ENCODE measurements around the gene TMEM31. TPM values are rescaled to one million over a fixed set of nuclear protein-coding genes. Genes with fewer than 3 reads are reported as not detected.

The TMEM31 gene
- polyA plus RNA-seq, 6 donors from 2014 or later: 0.58 to 1.00 TPM; not detected in 4

Other genes with a start within 250 kb of the TMEM31 start
- not detected for gene RAB40A, start 191.4 kb upstream of the TMEM31 start, polyA plus RNA-seq (ENCODE audit: low read depth in 6 of 6)
- gene TCEAL4, start 125.4 kb upstream of the TMEM31 start, polyA plus RNA-seq (ENCODE audit: low read depth in 6 of 6): 10 to 100 TPM; 12.0 to 23.0 (median 16.0) TPM
- 1 to 10 TPM; 3.5 to 8.0 (median 5.3) TPM for gene TCEAL3, start 102.9 kb upstream of the TMEM31 start, polyA plus RNA-seq (ENCODE audit: low read depth in 6 of 6)
- 10 to 100 TPM; 23.2 to 74.4 (median 26.0) TPM for gene TCEAL1, start 81.9 kb upstream of the TMEM31 start, polyA plus RNA-seq (ENCODE audit: low read depth in 6 of 6)
- gene MORF4L2, start 24.2 kb upstream of the TMEM31 start, polyA plus RNA-seq (ENCODE audit: low read depth in 6 of 6): 10 to 100 TPM; 56.4 to 82.9 (median 73.1) TPM
- gene PLP1, start 65.9 kb downstream of the TMEM31 start, polyA plus RNA-seq (ENCODE audit: low read depth in 6 of 6): not detected
- gene RAB9B, start 121.3 kb downstream of the TMEM31 start, polyA plus RNA-seq (ENCODE audit: low read depth in 6 of 6): under 1 TPM; 0.10 to 0.73 (median 0.22) TPM

Measured in naive B cell (primary cell).